ENCODE measurements around the gene CHRNA5.

CHRNA5 gene

GRCh38 chr15:78640527-78641101, 75.3 kb downstream of the CHRNA5 start:
- no peak overlapping the region for H3K27ac ChIP-seq
- ChIA-PET POLR2A (ENCODE audit: low non-redundant PET) (no interaction called here), CTCF (no interaction called here)
- DNase-seq (ENCODE audit: low spot score): no peak
- no peak for TF ChIP-seq CTCF (conservative IDR thresholded peaks at IDR 0.05; ENCODE audit: low read depth)

- peak; percentile 59 for DNase-seq (ENCODE audit: low spot score)
- H3K27ac ChIP-seq: no peak within 1 kb of the TSS
- no peak for TF ChIP-seq CTCF (conservative IDR thresholded peaks at IDR 0.05; ENCODE audit: low read depth)
- CTCF ChIA-PET: interaction anchor here (0.6 to 0.8 kb wide), 2 partner anchors 13 to 31 kb away, joined by 3 read pairs; no protein-coding TSS in a partner anchor
- POLR2A ChIA-PET (ENCODE audit: low non-redundant PET): no interaction called here
Measured at GRCh38 chr15:78641102-78641748, 75.9 kb downstream of the CHRNA5 start, which contains the start of gene CHRNB4. Gene CHRNB4 (minus strand): TSS chr15:78641210. CDS start chr15:78641133, 77 bp downstream.

GRCh38 chr15:78641749-78642275, 76.5 kb downstream of the CHRNA5 start:
- CTCF ChIA-PET: interaction anchor here (0.6 to 0.8 kb wide), 2 partner anchors 13 to 30 kb away, joined by 3 read pairs; no protein-coding TSS in a partner anchor
- TF ChIP-seq CTCF (conservative IDR thresholded peaks at IDR 0.05; ENCODE audit: low read depth): no peak
- H3K27ac ChIP-seq: no peak overlapping the region
- no peak for DNase-seq (ENCODE audit: low spot score)
- POLR2A ChIA-PET (ENCODE audit: low non-redundant PET): no interaction called here

- H3K27ac ChIP-seq: no peak overlapping the region
- no peak for DNase-seq (ENCODE audit: low spot score)
- POLR2A ChIA-PET (ENCODE audit: low non-redundant PET): no interaction called here
- TF ChIP-seq CTCF (conservative IDR thresholded peaks at IDR 0.05; ENCODE audit: low read depth): no peak
- CTCF ChIA-PET: no interaction called here
Measured at GRCh38 chr15:78642331-78642730, 77.0 kb downstream of the CHRNA5 start.

All from RWPE1 (cell line).